GM12891 (cell line): ENCODE measurements around the gene NUDT14.
A peak's percentile ranks its signal among the peaks of the same experiment; 100 is the strongest.

Experiments used
- DNase-seq: peaks from one replicate; pipeline ENCODE4 v3.0.0; 2011; ENCODE audit warnings: low spot score; ENCODE audit not compliant: insufficient read length
- FAIRE-seq: peaks from 2 replicates; lab custom pipeline; 2011; peaks lifted over from hg19 to GRCh38; lab: Jason Lieb, UNC
- PAX5 ChIP-seq: IDR thresholded peaks from 2 replicates; pipeline ENCODE4 v1.6.1; 2011; ENCODE audit warnings: low read length, moderate library complexity, mild to moderate bottlenecking; ENCODE audit not compliant: insufficient read depth, severe bottlenecking
- POLR2A ChIP-seq: IDR thresholded peaks from 2 replicates; pipeline ENCODE4 v1.6.1; 2011; ENCODE audit warnings: low read depth, low read length, control low read depth
- POLR2AphosphoS5 ChIP-seq: IDR thresholded peaks from 2 replicates; pipeline ENCODE4 v1.6.1; 2011; ENCODE audit warnings: low read depth, low read length, control low read depth
- POU2F2 ChIP-seq: IDR thresholded peaks from 2 replicates; pipeline ENCODE4 v1.6.1; 2011; ENCODE audit warnings: low read depth, mild to moderate bottlenecking, control low read depth, low read length, moderate library complexity
- SPI1 ChIP-seq: IDR thresholded peaks from 2 replicates; pipeline ENCODE4 v1.6.1; 2011; ENCODE audit warnings: low read depth, low read length, control low read depth
- TAF1 ChIP-seq: IDR thresholded peaks from 2 replicates; pipeline ENCODE4 v1.6.1; 2011; ENCODE audit warnings: low read depth, low read length, control low read depth

NUDT14 gene

GRCh38 chr14:105163040-105163742 lies 17.9 kb downstream of the NUDT14 start:
- DNase-seq (no peak), FAIRE-seq (no peak)
- TF ChIP-seq POLR2A, result no peak
- no peak for TF ChIP-seq POU2F2
- TF ChIP-seq TAF1, result no peak
- no peak for TF ChIP-seq PAX5
- TF ChIP-seq POLR2AphosphoS5, result no peak
- TF ChIP-seq SPI1, result no peak

GRCh38 chr14:105162669-105162979 lies 18.5 kb downstream of the NUDT14 start:
- DNase-seq (no peak), FAIRE-seq (no peak)
- TF ChIP-seq POU2F2 (no peak), PAX5 (no peak), POLR2AphosphoS5 (no peak), SPI1 (no peak), POLR2A (no peak), TAF1 (no peak)

GRCh38 chr14:105161964-105162668 lies 19.0 kb downstream of the NUDT14 start:
- no peak for TF ChIP-seq POLR2AphosphoS5
- TF ChIP-seq POLR2A, result no peak
- no peak for TF ChIP-seq POU2F2
- TF ChIP-seq TAF1, result no peak
- no peak for TF ChIP-seq SPI1
- TF ChIP-seq PAX5, result no peak
- DNase-seq (peak; percentile 68), FAIRE-seq (no peak)

GRCh38 chr14:105161309-105161708 lies 19.8 kb downstream of the NUDT14 start:
- FAIRE-seq, result no peak

GRCh38 chr14:105160776-105161175 lies 20.3 kb downstream of the NUDT14 start:
- no peak for DNase-seq
- TF ChIP-seq PAX5, result no peak
- TF ChIP-seq POLR2AphosphoS5, result no peak
- no peak for TF ChIP-seq TAF1
- TF ChIP-seq POLR2A, result no peak
- TF ChIP-seq POU2F2, result no peak
- no peak for TF ChIP-seq SPI1
- FAIRE-seq, result no peak

More at GRCh38 chr14:105161309-105161708, 19.8 kb downstream of the NUDT14 start:
- TF ChIP-seq SPI1, result no peak
- no peak for TF ChIP-seq POLR2A
- TF ChIP-seq TAF1, result no peak
- no peak for TF ChIP-seq POU2F2
- TF ChIP-seq PAX5, result no peak
- no peak for TF ChIP-seq POLR2AphosphoS5
- no peak for DNase-seq

DNA sequence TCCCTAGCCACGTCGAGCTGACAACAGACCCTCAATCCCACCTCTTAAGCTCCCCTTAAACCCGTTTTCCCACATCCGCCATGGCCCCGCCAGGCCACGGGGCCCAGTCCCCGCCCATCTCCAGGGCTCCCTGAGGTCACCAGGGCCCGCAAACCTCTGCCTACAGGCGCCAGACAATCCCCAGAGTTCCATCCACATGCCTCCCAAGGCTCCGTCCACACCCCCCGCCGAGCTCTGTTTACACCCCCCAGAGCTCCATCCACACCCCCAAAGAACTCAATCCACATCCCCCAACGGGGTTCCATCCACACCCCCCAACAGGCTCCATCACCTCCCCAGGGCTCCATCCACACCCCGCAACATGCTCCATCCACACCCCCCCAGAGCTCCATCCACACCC lies 21.8 kb downstream of the NUDT14 start:
- no peak for DNase-seq
- no peak for FAIRE-seq
- no peak for TF ChIP-seq POLR2AphosphoS5
- no peak for TF ChIP-seq TAF1
- no peak for TF ChIP-seq PAX5
- no peak for TF ChIP-seq SPI1
- TF ChIP-seq POLR2A, result no peak
- no peak for TF ChIP-seq POU2F2

GRCh38 chr14:105158794-105159193 lies 22.3 kb downstream of the NUDT14 start:
- DNase-seq (no peak), FAIRE-seq (no peak)
- no peak for TF ChIP-seq TAF1
- TF ChIP-seq PAX5, result no peak
- TF ChIP-seq POLR2A, result no peak
- no peak for TF ChIP-seq SPI1
- no peak for TF ChIP-seq POLR2AphosphoS5
- no peak for TF ChIP-seq POU2F2

- TF ChIP-seq POLR2AphosphoS5, result no peak
- FAIRE-seq (no peak), DNase-seq (no peak)
Measured at GRCh38 chr14:105157872-105158271, 23.2 kb downstream of the NUDT14 start.

DNA sequence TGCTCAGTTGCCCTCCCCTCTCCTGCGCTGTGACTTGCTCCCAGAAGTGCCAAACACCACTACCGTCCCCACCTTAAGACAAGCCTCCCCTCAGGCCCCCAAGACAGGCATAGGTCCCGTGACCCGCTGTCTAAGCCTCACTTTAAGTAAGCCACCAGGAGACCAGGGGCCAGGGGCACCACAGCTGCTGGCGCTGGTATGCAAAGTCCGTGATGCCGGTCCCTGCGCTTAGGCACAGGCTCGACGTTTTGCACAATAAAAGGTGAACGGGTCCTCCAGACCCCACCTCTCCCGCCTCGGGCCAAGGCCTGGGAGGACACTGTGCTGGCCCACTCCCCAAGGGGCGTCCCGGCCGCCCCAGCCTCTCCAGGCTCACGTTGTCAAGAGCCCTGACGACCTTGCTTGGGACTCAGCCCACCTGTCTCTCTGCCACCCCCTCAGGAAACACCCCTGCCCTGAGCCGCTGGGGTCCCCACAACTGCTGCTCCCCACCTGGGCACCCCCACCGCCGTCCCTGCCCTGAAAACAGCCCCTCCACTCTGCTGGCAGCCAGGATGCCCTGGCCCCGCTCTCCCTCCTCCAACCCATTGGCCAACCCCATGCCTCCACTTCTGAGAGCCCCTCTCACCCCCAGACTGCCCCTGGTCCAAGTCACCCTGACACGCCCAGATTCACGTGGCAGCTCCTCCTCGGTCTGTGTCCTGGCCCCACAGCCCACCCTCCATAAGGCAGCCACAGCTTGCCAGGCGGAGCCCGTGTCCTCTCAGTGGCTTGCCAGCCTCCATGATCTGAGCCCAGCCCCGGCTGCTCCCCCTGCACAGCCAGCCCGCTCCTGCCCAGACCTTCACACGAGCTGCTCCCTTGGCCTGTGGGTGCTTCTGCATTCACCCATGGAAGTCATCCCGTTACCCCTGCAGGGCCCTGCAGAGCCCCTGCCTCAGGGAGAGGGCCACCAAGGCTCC lies 24.4 kb downstream of the NUDT14 start:
- no peak for TF ChIP-seq TAF1
- DNase-seq (no peak), FAIRE-seq (no peak)

- no peak for FAIRE-seq
- TF ChIP-seq TAF1, result no peak
- no peak for DNase-seq
Measured at GRCh38 chr14:105155681-105156413, 25.3 kb downstream of the NUDT14 start.
